OCI-LY3 (cell line): ENCODE measurements around the gene LSS.

Experiments
- H2AFZ ChIP-seq: fragments of 200-600, 300-600 bp; shearing (Covaris generic); 2 replicates; pipeline ENCODE4 v1.6.0; 2014; ENCODE audit warnings: antibody characterized with exemption, low read depth, low read length
- H3K27ac ChIP-seq: fragments of 200-600, 300-600 bp; sonication (generic); 2 replicates; pipeline ENCODE4 v1.5.1; 2014; ENCODE audit warnings: mild to moderate bottlenecking, low read length, moderate library complexity, mixed read lengths
- H3K27me3 ChIP-seq: fragments of 200-600, 300-600 bp; sonication (generic); 2 replicates; pipeline ENCODE4 v1.6.1; 2014; ENCODE audit warnings: low read depth, low read length, mixed read lengths
- H3K36me3 ChIP-seq: fragments of 200-600, 300-600 bp; sonication (generic); replicated peaks from 2 replicates; pipeline ENCODE3; 2014; ENCODE audit warnings: low read depth, low read length, mixed read lengths
- H3K4me1 ChIP-seq: fragments of 300-600, 200-600 bp; sonication (generic); 2 replicates; pipeline ENCODE4 v1.6.1; 2014; ENCODE audit warnings: low read length, mixed read lengths
- H3K4me2 ChIP-seq: fragments of 200-600, 300-600 bp; sonication (generic); 2 replicates; pipeline ENCODE4 v1.6.1; 2014; ENCODE audit warnings: low read length, mixed read lengths
- H3K4me3 ChIP-seq: fragments of 300-600, 200-600 bp; sonication (generic); 2 replicates; pipeline ENCODE4 v1.5.1; 2014; ENCODE audit warnings: antibody characterized with exemption, mild to moderate bottlenecking, low read length, moderate library complexity
- H3K79me2 ChIP-seq: fragments of 300-600, 200-600 bp; shearing (Covaris generic); 2 replicates; pipeline ENCODE4 v1.6.1; 2014; ENCODE audit warnings: mild to moderate bottlenecking, low read length, mixed read lengths
- H3K9ac ChIP-seq: fragments of 300-600, 200-600 bp; shearing (Covaris generic); 2 replicates; pipeline ENCODE4 v1.6.0; 2014; ENCODE audit warnings: mild to moderate bottlenecking, low read length, moderate library complexity
- H3K9me3 ChIP-seq: fragments of 200-600, 300-600 bp; shearing (Covaris generic); 2 replicates; pipeline ENCODE4 v1.6.1; 2014; ENCODE audit warnings: low read length, mixed read lengths; ENCODE audit not compliant: insufficient read depth
- H4K20me1 ChIP-seq: fragments of 200-600, 300-600 bp; sonication (generic); 2 replicates; pipeline ENCODE4 v1.6.1; 2016; ENCODE audit warnings: low read length, mixed read lengths; ENCODE audit not compliant: insufficient read depth
- CTCF ChIP-seq: fragments of 200-600, 300-600 bp; sonication (generic); IDR thresholded peaks from 2 replicates; pipeline ENCODE4 v1.5.1; 2014; ENCODE audit warnings: antibody characterized with exemption, low read length, low read depth
- EZH2phosphoT487 ChIP-seq: fragments of 200-600 bp; shearing (Covaris generic); IDR thresholded peaks from 2 replicates; pipeline ENCODE4 v1.6.1; 2018; ENCODE audit warnings: antibody characterized with exemption, mixed run types, low read depth

Gene LSS

GRCh38 chr21:46207006-46207919, 21.3 kb downstream of the LSS start:
- no peaks in the 10 kb centered on the region for H3K27me3 ChIP-seq
- H3K27ac ChIP-seq, result no peak overlapping the region
- no peaks in the 10 kb centered on the region for H4K20me1 ChIP-seq
- H3K9me3 ChIP-seq, result no peaks in the 10 kb centered on the region
- H3K4me2 ChIP-seq, result no peak overlapping the region
- H2AFZ ChIP-seq, result no peak overlapping the region
- H3K79me2 ChIP-seq, result no peaks in the 10 kb centered on the region
- peaks cover 29% of the 10 kb centered on the region for H3K36me3 ChIP-seq
- no peak overlapping the region for H3K4me3 ChIP-seq
- H3K4me1 ChIP-seq, result no peaks in the 10 kb centered on the region
- TF ChIP-seq EZH2phosphoT487 (no peak), CTCF (no peak)
- no peak overlapping the region for H3K9ac ChIP-seq

- no peaks in the 10 kb centered on the region for H3K27me3 ChIP-seq
- no peak overlapping the region for H3K27ac ChIP-seq
- H3K4me3 ChIP-seq, result no peak overlapping the region
- no peak overlapping the region for H3K4me2 ChIP-seq
- H3K4me1 ChIP-seq, result no peaks in the 10 kb centered on the region
- H2AFZ ChIP-seq, result no peak overlapping the region
- no peak overlapping the region for H3K9ac ChIP-seq
- no peaks in the 10 kb centered on the region for H3K9me3 ChIP-seq
- no peak for TF ChIP-seq CTCF
- TF ChIP-seq EZH2phosphoT487, result no peak
- no peaks in the 10 kb centered on the region for H3K79me2 ChIP-seq
- no peaks in the 10 kb centered on the region for H4K20me1 ChIP-seq
- peaks cover 25% of the 10 kb centered on the region for H3K36me3 ChIP-seq
Measured at GRCh38 chr21:46206163-46207005, 22.2 kb downstream of the LSS start.

GRCh38 chr21:46205766-46206162, 22.8 kb downstream of the LSS start:
- Histone ChIP-seq H3K4me2 (no peak overlapping the region), H3K4me3 (no peak overlapping the region), H3K27me3 (no peaks in the 10 kb centered on the region), H3K9ac (no peak overlapping the region), H2AFZ (no peak overlapping the region), H3K36me3 (peaks cover 24% of the 10 kb centered on the region), H3K4me1 (no peaks in the 10 kb centered on the region), H4K20me1 (no peaks in the 10 kb centered on the region), H3K79me2 (no peaks in the 10 kb centered on the region), H3K27ac (no peak overlapping the region), H3K9me3 (no peaks in the 10 kb centered on the region)
- TF ChIP-seq EZH2phosphoT487 (no peak), CTCF (no peak)

- no peaks in the 10 kb centered on the region for H3K9me3 ChIP-seq
- H3K4me2 ChIP-seq, result no peak overlapping the region
- TF ChIP-seq EZH2phosphoT487 (no peak), CTCF (no peak)
- H3K27ac ChIP-seq, result no peak overlapping the region
- H3K4me1 ChIP-seq, result no peaks in the 10 kb centered on the region
- peaks cover 28% of the 10 kb centered on the region for H3K36me3 ChIP-seq
- H3K27me3 ChIP-seq, result no peaks in the 10 kb centered on the region
- no peak overlapping the region for H3K9ac ChIP-seq
- no peaks in the 10 kb centered on the region for H4K20me1 ChIP-seq
- no peaks in the 10 kb centered on the region for H3K79me2 ChIP-seq
- H2AFZ ChIP-seq, result no peak overlapping the region
- H3K4me3 ChIP-seq, result no peak overlapping the region
Measured at GRCh38 chr21:46205166-46205565, 23.4 kb downstream of the LSS start.
